Measurements from ENCODE around the gene PLPPR3. TPM values are rescaled to one million over a fixed set of nuclear protein-coding genes. Genes with fewer than 3 reads are reported as not detected.

Gene PLPPR3
- total RNA-seq, 2 donors from 2014 or later, result 110 to 111 TPM

GRCh38 chr19:861141-861755 lies 39.5 kb upstream of the PLPPR3 start:
- no peak overlapping the region for H3K4me3 ChIP-seq (ENCODE audit: low read length)
- Mint-ChIP-seq H3K27me3 (ENCODE audit: insufficient read depth) (peaks cover 45% of the 10 kb centered on the region), H3K9me3 (no peaks in the 10 kb centered on the region), H3K4me3 (no peak overlapping the region), H3K36me3 (ENCODE audit: low read depth) (peaks cover 4% of the 10 kb centered on the region), H3K4me1 (no peaks in the 10 kb centered on the region), H3K27ac (no peak overlapping the region)
- no peak for TF ChIP-seq CTCF (conservative IDR thresholded peaks at IDR 0.05)
- no peaks in the 10 kb centered on the region for H3K9me3 ChIP-seq (ENCODE audit: control insufficient read depth, low read length)
- no peaks in the 10 kb centered on the region for H3K4me1 ChIP-seq (ENCODE audit: control insufficient read depth, insufficient read depth, low read length)
- peaks cover 25% of the 10 kb centered on the region for H3K27me3 ChIP-seq (ENCODE audit: control insufficient read depth, insufficient read depth, low read length, poor library complexity, severe bottlenecking)
- WGBS, 2 experiments (ENCODE audit: insufficient coverage in 1 of 2, insufficient read length in 1 of 2), result 48 to 53% methylated on average over 7 to 20 of the region's 35 CpGs
- no peak overlapping the region for H3K27ac ChIP-seq (ENCODE audit: low read depth, low read length)
- no peak overlapping the region for H3K9ac ChIP-seq (ENCODE audit: extremely low read depth, low read length, poor library complexity, severe bottlenecking)
- no peak for DNase-seq
- H3K36me3 ChIP-seq (ENCODE audit: control insufficient read depth, insufficient read depth, low read length), result no peaks in the 10 kb centered on the region

GRCh38 chr19:858868-859843 lies 37.4 kb upstream of the PLPPR3 start, which contains the start of gene CFD:
CFD (plus strand) TSS chr19:859664; CDS start chr19:859690, 26 bp downstream.
- 83 to 86% methylated on average over 11 to 23 of the region's 24 CpGs for WGBS, 2 experiments (ENCODE audit: insufficient coverage in 1 of 2, insufficient read length in 1 of 2)
- H3K27ac Mint-ChIP-seq, result no peak within 1 kb of the TSS
- Histone ChIP-seq H3K4me1 (ENCODE audit: control insufficient read depth, insufficient read depth, low read length) (no peaks in the 10 kb centered on the region), H3K36me3 (ENCODE audit: control insufficient read depth, insufficient read depth, low read length) (no peaks in the 10 kb centered on the region), H3K9ac (ENCODE audit: extremely low read depth, low read length, poor library complexity, severe bottlenecking) (no peak within 1 kb of the TSS), H3K27ac (ENCODE audit: low read depth, low read length) (no peak within 1 kb of the TSS), H3K4me3 (ENCODE audit: low read length) (no peak within 1 kb of the TSS), H3K9me3 (ENCODE audit: control insufficient read depth, low read length) (no peaks in the 10 kb centered on the region), H3K27me3 (ENCODE audit: control insufficient read depth, insufficient read depth, low read length, poor library complexity, severe bottlenecking) (peaks cover 25% of the 10 kb centered on the region)
- peaks cover 45% of the 10 kb centered on the region for H3K27me3 Mint-ChIP-seq (ENCODE audit: insufficient read depth)
- no peak for DNase-seq
- no peaks in the 10 kb centered on the region for H3K4me1 Mint-ChIP-seq
- H3K36me3 Mint-ChIP-seq (ENCODE audit: low read depth), result no peaks in the 10 kb centered on the region
- H3K9me3 Mint-ChIP-seq, result no peaks in the 10 kb centered on the region
- peak within 1 kb of the TSS; percentile 28 for H3K4me3 Mint-ChIP-seq
- TF ChIP-seq CTCF (conservative IDR thresholded peaks at IDR 0.05), result no peak

- H3K9me3 ChIP-seq (ENCODE audit: control insufficient read depth, low read length), result no peaks in the 10 kb centered on the region
- no peak for TF ChIP-seq CTCF (conservative IDR thresholded peaks at IDR 0.05)
- no peaks in the 10 kb centered on the region for H3K36me3 Mint-ChIP-seq (ENCODE audit: low read depth)
- 61 to 81% methylated on average over 3 to 9 of the region's 9 CpGs for WGBS, 2 experiments (ENCODE audit: insufficient coverage in 1 of 2, insufficient read length in 1 of 2)
- H3K27me3 Mint-ChIP-seq (ENCODE audit: insufficient read depth), result peaks cover 40% of the 10 kb centered on the region
- no peak overlapping the region for H3K4me3 Mint-ChIP-seq
- no peak overlapping the region for H3K27ac Mint-ChIP-seq
- peaks cover 25% of the 10 kb centered on the region for H3K27me3 ChIP-seq (ENCODE audit: control insufficient read depth, insufficient read depth, low read length, poor library complexity, severe bottlenecking)
- H3K36me3 ChIP-seq (ENCODE audit: control insufficient read depth, insufficient read depth, low read length), result no peaks in the 10 kb centered on the region
- DNase-seq, result no peak
- no peak overlapping the region for H3K4me3 ChIP-seq (ENCODE audit: low read length)
- no peaks in the 10 kb centered on the region for H3K9me3 Mint-ChIP-seq
- H3K4me1 ChIP-seq (ENCODE audit: control insufficient read depth, insufficient read depth, low read length), result no peaks in the 10 kb centered on the region
- H3K9ac ChIP-seq (ENCODE audit: extremely low read depth, low read length, poor library complexity, severe bottlenecking), result no peak overlapping the region
- H3K27ac ChIP-seq (ENCODE audit: low read depth, low read length), result no peak overlapping the region
- no peaks in the 10 kb centered on the region for H3K4me1 Mint-ChIP-seq
These were observed 36.5 kb upstream of the PLPPR3 start for GRCh38 chr19:858284-858683.
